SJSA1 (cell line): Measurements from ENCODE around the gene TP53BP1. TPM values are rescaled to one million over a fixed set of nuclear protein-coding genes. Genes with fewer than 3 reads are reported as not detected.

Experiments used
- DNase-seq, 2 experiments: peaks; one replicate each; pipeline ENCODE4 v3.0.0-alpha.2; 2015 to 2020; ENCODE audit warnings: low spot score in 2 of 2, low read depth in 1 of 2
- H3K27ac ChIP-seq: fragments of 250-450 bp; sonication (Bioruptor Pico); 2 replicates; pipeline ENCODE4 v1.5.1; 2020; ENCODE audit warnings: mild to moderate bottlenecking, moderate library complexity
- H3K27me3 ChIP-seq: fragments of 250-450 bp; sonication (Bioruptor Pico); replicated peaks from 2 replicates; pipeline ENCODE4 v1.5.1; 2020; ENCODE audit warnings: mild to moderate bottlenecking, moderate library complexity
- H3K36me3 ChIP-seq: fragments of 250-450 bp; sonication (Bioruptor Pico); 2 replicates; pipeline ENCODE4 v1.5.1; 2020; ENCODE audit warnings: mild to moderate bottlenecking
- H3K4me1 ChIP-seq: fragments of 250-450 bp; sonication (Bioruptor Pico); replicated peaks from 2 replicates; pipeline ENCODE4 v1.6.1; 2021; ENCODE audit warnings: mild to moderate bottlenecking
- H3K4me3 ChIP-seq: fragments of 250-450 bp; sonication (Bioruptor Pico); 2 replicates; pipeline ENCODE4 v1.5.1; 2020; ENCODE audit warnings: mild to moderate bottlenecking
- H3K9me3 ChIP-seq: fragments of 250-450 bp; sonication (Bioruptor Pico); replicated peaks from 2 replicates; pipeline ENCODE4 v1.5.1; 2020; ENCODE audit warnings: mild to moderate bottlenecking
- total RNA-seq: library from RNA; depleted of rRNA; stranded (reverse); fragments of >200 nt; shearing (Covaris generic); gene quantifications from 2 replicates; pipeline ENCODE4 v1.2.3, GENCODE V29; 2014

Gene TP53BP1
- total RNA-seq, 1 experiment from 2014 or later = 31.2 TPM

DNA sequence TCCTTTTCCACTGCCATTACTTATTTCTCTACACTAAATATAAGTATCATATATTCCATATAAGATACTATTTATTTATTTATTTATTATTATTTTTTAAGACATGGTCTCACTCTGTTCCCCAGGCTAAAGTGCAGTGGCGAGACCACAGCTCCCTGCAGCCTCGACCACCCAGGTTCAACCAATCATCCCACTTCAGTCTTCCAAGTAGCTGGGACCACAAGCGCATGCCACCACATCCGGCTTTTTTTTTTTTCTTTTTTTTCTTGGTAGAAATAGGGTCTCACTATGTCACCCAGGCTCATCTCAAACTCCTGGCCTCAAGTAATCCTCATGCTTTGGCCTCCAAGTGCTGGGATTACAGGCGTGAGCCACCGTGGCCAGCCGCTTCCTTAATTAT is 56.6 kb downstream of the TP53BP1 start:
- Histone ChIP-seq H3K4me3 (no peak overlapping the region), H3K36me3 (peaks cover 46% of the 10 kb centered on the region), H3K27ac (no peak overlapping the region), H3K4me1 (peaks cover 9% of the 10 kb centered on the region), H3K27me3 (no peaks in the 10 kb centered on the region), H3K9me3 (no peaks in the 10 kb centered on the region)
- DNase-seq = no peak

DNA sequence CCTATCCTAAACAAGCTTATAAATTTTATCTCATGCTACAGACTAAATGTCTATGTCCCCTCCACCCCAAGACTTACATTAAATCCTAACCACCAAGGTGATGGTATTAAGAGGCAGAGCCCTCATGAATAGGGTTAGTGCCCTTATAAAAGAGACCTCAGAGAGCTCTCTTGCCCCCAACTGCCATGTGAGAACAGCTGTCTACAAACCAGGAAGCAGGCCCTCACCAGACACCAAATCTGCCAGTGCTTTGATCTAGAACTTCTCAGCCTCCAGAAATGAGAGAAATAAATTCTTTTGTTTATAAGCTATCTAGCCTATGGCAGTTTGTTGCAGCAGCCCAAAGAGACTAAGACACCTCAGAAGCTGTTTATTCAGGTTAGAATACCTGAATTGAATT is 58.5 kb downstream of the TP53BP1 start:
- peaks cover 54% of the 10 kb centered on the region for H3K36me3 ChIP-seq
- no peak overlapping the region for H3K27ac ChIP-seq
- no peaks in the 10 kb centered on the region for H3K27me3 ChIP-seq
- H3K4me3 ChIP-seq = no peak overlapping the region
- no peaks in the 10 kb centered on the region for H3K4me1 ChIP-seq
- no peaks in the 10 kb centered on the region for H3K9me3 ChIP-seq
- DNase-seq = no peak

- no peak for DNase-seq
- H3K4me1 ChIP-seq = no peaks in the 10 kb centered on the region
- H3K9me3 ChIP-seq = no peaks in the 10 kb centered on the region
- no peak overlapping the region for H3K4me3 ChIP-seq
- no peaks in the 10 kb centered on the region for H3K27me3 ChIP-seq
- peaks cover 48% of the 10 kb centered on the region for H3K36me3 ChIP-seq
- no peak overlapping the region for H3K27ac ChIP-seq
These were observed 59.2 kb downstream of the TP53BP1 start for GRCh38 chr15:43433661-43434303.

DNA sequence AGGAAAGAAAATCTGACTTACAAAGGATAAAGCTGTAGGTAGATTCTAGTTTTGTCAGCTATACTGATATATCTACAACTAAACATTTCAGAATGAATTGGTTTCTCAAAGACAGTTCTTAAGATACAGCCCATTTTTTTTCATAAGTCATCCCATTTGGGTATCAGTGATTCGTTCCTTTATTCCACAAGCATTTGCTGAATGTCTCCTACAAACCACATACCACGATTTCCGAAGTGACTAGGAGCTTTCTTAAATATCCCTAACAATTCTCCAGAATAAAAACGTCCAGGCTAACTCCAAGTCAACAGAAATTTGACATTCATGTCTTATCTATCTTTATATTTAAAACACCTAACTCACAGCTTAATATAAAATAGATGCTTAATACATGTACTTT is 59.8 kb downstream of the TP53BP1 start:
- Histone ChIP-seq H3K36me3 (peaks cover 46% of the 10 kb centered on the region), H3K4me3 (no peak overlapping the region), H3K27me3 (no peaks in the 10 kb centered on the region), H3K4me1 (no peaks in the 10 kb centered on the region), H3K9me3 (no peaks in the 10 kb centered on the region), H3K27ac (no peak overlapping the region)
- no peak for DNase-seq

GRCh38 chr15:43429687-43430086 is 63.3 kb downstream of the TP53BP1 start:
- no peak overlapping the region for H3K27ac ChIP-seq
- H3K27me3 ChIP-seq = no peaks in the 10 kb centered on the region

GRCh38 chr15:43423793-43424192 is 69.2 kb downstream of the TP53BP1 start:
- Histone ChIP-seq H3K4me3 (no peak overlapping the region), H3K27me3 (no peaks in the 10 kb centered on the region), H3K9me3 (no peaks in the 10 kb centered on the region), H3K27ac (no peak overlapping the region), H3K36me3 (peaks cover 52% of the 10 kb centered on the region), H3K4me1 (no peaks in the 10 kb centered on the region)
- DNase-seq = no peak

More at GRCh38 chr15:43429687-43430086, 63.3 kb downstream of the TP53BP1 start:
- Histone ChIP-seq H3K4me3 (no peak overlapping the region), H3K9me3 (no peaks in the 10 kb centered on the region), H3K4me1 (no peaks in the 10 kb centered on the region), H3K36me3 (peaks cover 44% of the 10 kb centered on the region)
- no peak for DNase-seq

DNA sequence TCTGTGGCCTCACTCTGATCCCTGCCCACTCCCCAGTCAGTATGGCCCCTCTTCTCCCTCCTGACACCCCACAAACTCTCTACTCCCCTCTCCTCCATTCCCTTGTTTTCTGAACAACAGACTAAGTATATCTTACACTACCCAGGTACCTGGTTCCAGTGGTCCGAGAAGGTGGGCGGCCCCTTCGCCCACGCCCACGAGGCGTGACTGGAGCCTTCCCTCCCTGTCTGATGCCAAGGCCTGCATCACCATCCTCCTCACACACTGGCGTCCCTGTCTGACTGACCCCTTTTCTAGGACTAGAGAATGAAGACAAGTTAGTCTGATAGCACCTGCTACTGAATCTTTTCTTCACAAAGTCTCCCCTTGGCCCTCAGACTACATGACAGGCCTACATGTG is 72.1 kb downstream of the TP53BP1 start:
- no peak for DNase-seq
- no peak overlapping the region for H3K4me3 ChIP-seq
- no peak overlapping the region for H3K27ac ChIP-seq
- H3K4me1 ChIP-seq = no peaks in the 10 kb centered on the region
- no peaks in the 10 kb centered on the region for H3K27me3 ChIP-seq
- H3K36me3 ChIP-seq = peaks cover 62% of the 10 kb centered on the region
- H3K9me3 ChIP-seq = no peaks in the 10 kb centered on the region

GRCh38 chr15:43420435-43420834 is 72.5 kb downstream of the TP53BP1 start:
- no peak for DNase-seq
- no peaks in the 10 kb centered on the region for H3K4me1 ChIP-seq
- no peak overlapping the region for H3K27ac ChIP-seq
- no peak overlapping the region for H3K4me3 ChIP-seq
- H3K9me3 ChIP-seq = no peaks in the 10 kb centered on the region
- peaks cover 67% of the 10 kb centered on the region for H3K36me3 ChIP-seq
- no peaks in the 10 kb centered on the region for H3K27me3 ChIP-seq

DNA sequence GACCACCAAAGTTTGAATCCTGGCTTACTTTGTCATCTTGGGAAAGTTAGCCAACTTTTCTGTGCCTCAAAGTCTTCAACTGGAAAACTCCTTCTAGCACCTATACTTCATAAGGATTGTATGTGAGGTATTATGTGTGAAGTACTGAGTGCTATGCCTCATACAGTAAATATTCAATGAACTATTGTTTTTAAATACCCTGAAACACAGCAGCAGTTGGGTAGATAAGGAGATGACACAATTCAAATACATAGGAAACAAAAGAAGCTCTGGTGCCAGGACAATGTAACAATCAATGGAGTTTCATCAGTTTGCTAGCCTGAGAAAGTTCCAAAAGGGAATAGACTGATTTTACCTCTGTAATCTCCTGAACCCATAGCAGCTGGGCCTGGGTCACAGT is 78.8 kb downstream of the TP53BP1 start:
- Histone ChIP-seq H3K27me3 (no peaks in the 10 kb centered on the region), H3K4me1 (no peaks in the 10 kb centered on the region), H3K4me3 (no peak overlapping the region), H3K9me3 (no peaks in the 10 kb centered on the region), H3K27ac (no peak overlapping the region), H3K36me3 (peaks cover 70% of the 10 kb centered on the region)
- no peak for DNase-seq

- H3K36me3 ChIP-seq = peaks cover 87% of the 10 kb centered on the region
- no peaks in the 10 kb centered on the region for H3K9me3 ChIP-seq
- no peaks in the 10 kb centered on the region for H3K27me3 ChIP-seq
- H3K4me3 ChIP-seq = no peak overlapping the region
- H3K27ac ChIP-seq = no peak overlapping the region
- DNase-seq = no peak
- H3K4me1 ChIP-seq = no peaks in the 10 kb centered on the region
These were observed 80.9 kb downstream of the TP53BP1 start for GRCh38 chr15:43412096-43412495.

- no peak for DNase-seq
- Histone ChIP-seq H3K36me3 (peaks cover 84% of the 10 kb centered on the region), H3K27me3 (no peaks in the 10 kb centered on the region), H3K9me3 (no peaks in the 10 kb centered on the region), H3K4me3 (no peak overlapping the region), H3K4me1 (no peaks in the 10 kb centered on the region), H3K27ac (no peak overlapping the region)
These were observed 82.3 kb downstream of the TP53BP1 start for GRCh38 chr15:43410572-43411214.

GRCh38 chr15:43408789-43409188 is 84.2 kb downstream of the TP53BP1 start:
- Histone ChIP-seq H3K36me3 (peaks cover 88% of the 10 kb centered on the region), H3K27me3 (no peaks in the 10 kb centered on the region), H3K4me1 (no peaks in the 10 kb centered on the region), H3K4me3 (no peak overlapping the region), H3K9me3 (no peaks in the 10 kb centered on the region), H3K27ac (no peak overlapping the region)
- no peak for DNase-seq

DNA sequence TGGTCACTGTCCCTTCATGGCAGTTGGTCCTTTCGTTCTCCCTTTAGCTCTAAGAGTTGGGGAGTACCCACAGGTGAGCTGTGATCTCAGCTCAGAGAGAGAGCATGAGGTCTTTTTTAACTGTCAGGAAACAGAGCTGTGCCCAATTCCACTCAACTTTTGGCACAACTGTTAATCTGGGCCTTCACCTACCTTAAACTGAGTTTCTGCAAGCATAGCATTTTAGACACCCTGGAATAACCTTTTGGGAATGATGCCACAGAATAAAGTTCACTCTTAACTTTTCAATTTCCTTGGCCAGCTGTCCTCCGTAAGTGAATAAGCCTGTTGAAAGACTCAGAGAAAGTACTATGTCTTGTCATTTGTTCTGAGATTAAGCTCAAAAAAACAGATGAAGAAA is 86.1 kb downstream of the TP53BP1 start:
- Histone ChIP-seq H3K27ac (no peak overlapping the region), H3K9me3 (no peaks in the 10 kb centered on the region), H3K4me1 (no peaks in the 10 kb centered on the region), H3K27me3 (no peaks in the 10 kb centered on the region), H3K36me3 (peaks cover 88% of the 10 kb centered on the region), H3K4me3 (no peak overlapping the region)
- DNase-seq = no peak

DNA sequence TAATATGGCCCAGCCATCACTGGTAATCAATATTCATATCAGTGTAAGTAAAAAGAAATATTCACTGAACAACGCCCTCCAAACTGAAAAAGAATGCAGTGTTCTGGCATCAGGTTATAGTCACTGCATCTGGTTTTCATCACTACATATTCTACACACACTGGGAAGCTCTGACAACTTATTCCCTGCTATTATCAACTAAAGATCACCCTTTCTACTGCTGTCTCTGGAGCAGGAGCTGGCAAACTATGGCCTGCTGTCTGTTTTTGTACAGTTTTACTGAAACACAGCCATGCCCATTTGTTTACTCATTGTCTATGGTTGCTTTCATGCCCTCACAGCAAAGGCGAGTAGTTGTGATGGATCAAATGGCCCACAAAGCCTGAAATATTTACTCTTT is 86.8 kb downstream of the TP53BP1 start:
- no peaks in the 10 kb centered on the region for H3K4me1 ChIP-seq
- H3K9me3 ChIP-seq = no peaks in the 10 kb centered on the region
- no peak for DNase-seq
- no peaks in the 10 kb centered on the region for H3K27me3 ChIP-seq
- no peak overlapping the region for H3K27ac ChIP-seq
- H3K36me3 ChIP-seq = peaks cover 89% of the 10 kb centered on the region
- no peak overlapping the region for H3K4me3 ChIP-seq

DNA sequence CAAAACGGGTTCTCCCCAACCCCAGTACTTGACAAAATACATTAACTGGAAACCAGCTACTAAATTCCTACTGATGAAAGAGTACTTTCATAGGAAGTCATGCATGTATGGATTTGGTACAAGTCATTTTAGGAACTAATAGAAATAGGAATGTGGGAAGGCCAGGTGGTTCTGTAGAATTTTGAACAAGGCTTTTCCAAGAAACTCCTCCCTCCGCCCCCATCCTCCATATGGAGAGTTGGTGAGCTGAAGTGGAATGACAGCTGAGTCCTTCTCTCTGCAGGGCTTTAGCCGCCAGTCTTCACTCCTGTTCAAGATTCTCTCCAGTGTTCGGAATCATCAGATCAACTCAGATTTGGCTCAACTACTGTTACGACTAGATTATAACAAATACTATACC is 88.8 kb downstream of the TP53BP1 start:
- no peaks in the 10 kb centered on the region for H3K27me3 ChIP-seq
- H3K27ac ChIP-seq = no peak overlapping the region
- no peaks in the 10 kb centered on the region for H3K9me3 ChIP-seq
- DNase-seq = no peak
- no peak overlapping the region for H3K4me3 ChIP-seq
- H3K4me1 ChIP-seq = no peaks in the 10 kb centered on the region
- peaks cover 88% of the 10 kb centered on the region for H3K36me3 ChIP-seq
